Stimulated activated CD8-positive, alpha-beta memory T cell treated with anti-CD3 and anti-CD28 coated beads, Interleukin-7, amount 100 ng/mL, for 4 hours (primary cell): ENCODE results near the gene CYP2A13.
"Not testable (repeated sequence)": the region's sequence is repeated elsewhere in the genome, so short reads cannot be mapped to it uniquely, and the experiment has no call there.

Source experiments
- DNase-seq, 2 donors: peaks; one replicate each; pipeline ENCODE4 v3.0.0-alpha.2; 2020; ENCODE audit warnings: low read depth in 2 of 2

Gene CYP2A13

DNA sequence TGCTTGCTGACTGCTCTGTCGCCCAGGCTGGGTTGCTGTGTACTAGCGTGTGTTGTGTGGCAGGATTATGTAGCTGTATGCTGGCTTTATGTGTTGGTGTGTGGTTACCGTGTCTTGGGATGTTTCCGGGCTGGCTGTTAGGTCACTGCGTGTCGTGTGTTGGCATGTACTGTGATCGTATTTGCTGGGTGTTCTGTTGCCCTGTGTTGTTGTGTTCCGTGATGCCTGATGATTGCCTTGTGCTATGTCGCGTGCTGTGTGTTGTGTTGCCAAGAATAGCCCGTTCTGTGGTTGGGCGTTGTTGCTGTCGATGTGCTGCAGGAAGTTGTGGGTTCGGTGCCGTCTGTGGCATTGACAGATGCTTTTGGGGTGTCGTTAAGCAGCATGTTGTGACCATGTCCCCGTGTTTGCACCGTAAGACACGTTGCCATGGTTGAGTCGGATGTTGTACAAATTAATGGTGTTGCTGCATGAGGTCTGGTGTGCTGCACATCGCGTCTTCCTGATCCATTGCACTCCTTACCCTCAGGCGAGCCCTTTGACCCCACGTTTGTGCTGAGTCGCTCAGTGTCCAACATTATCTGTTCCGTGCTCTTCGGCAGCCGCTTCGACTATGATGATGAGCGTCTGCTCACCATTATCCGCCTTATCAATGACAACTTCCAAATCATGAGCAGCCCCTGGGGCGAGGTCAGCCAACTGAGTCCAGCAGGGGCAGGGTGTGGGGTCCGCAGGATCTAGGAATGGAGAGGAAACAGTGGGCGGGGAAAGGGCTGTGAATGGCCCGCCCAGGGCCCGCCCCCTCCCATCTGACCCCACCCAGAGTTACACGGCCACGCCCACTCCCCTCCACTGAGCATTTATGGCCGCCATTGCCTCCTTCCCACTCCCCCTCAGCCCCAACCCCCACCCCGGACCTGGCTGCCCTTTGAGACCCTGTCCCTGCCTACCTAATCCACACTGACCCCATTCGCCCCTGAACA lies 33.0 kb downstream of the CYP2A13 start:
- peak; percentile 43 to 52 for DNase-seq

DNA sequence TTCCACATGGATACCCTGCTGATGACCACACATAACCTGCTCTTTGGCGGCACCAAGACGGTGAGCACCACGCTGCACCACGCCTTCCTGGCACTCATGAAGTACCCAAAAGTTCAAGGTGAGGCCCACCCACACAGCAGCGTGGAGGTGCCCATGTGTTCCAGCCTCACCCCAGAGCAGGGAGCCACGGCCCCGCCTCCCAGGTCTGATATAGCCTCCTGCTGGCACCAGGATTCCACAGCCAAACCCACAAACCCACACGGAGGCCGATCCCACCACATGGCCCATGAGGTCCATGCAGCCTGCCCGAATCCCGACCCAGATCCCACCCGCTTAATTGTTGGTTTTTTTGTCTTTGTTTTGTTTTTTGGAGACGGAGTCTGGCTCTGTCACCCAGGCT lies 34.6 kb downstream of the CYP2A13 start:
- not testable (repeated sequence) for DNase-seq

DNA sequence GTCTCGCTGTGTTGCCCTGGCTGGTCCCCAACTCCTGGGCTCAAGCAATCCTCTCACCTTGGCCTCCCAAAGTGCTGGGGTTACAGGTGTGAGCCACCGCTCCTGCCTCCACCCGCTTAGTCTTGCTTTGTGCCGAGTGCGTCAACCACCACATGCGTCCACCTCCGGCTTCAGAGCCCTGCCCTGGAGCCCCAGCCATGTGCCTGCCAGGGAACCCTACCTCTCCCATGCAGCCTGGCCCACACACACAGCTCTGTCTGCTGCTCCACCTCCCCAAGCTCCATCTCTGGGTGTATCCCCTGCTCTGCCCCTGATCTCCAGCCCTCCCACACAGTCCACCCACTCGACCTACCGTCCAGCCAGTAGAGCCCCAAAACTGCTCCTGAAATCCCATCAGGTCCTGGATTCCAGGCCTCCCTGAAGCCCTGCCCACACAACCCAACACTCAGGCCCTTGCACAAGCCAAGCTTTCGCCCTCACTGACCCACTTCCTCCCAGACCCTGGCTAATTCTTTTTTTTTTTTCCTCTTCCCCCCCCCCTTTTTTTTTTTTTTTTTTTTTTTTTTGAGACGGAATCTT lies 35.6 kb downstream of the CYP2A13 start:
- no peak for DNase-seq

DNA sequence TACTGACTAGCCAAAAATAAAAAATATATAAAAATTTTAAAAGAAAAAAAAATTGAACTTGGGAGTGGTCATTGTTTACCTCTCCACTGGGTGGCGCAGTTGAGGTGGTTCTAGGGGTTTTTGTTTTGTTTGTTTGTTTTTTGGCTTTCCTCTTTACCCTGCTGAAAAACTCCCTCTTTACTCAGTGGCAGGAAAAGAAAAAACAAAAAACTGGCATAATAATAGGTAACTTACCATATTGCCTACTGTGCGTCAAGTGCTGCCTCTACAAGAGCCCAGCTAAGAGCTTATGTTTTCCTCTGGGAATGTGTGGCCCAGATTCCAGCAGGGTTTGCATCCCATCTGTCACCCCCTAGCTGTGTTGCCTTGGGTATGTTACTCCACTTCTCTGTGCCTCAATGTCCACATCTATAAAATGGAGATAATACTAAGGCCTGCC lies 38.5 kb downstream of the CYP2A13 start:
- peak in 1 of 2 donors; percentile 7 for DNase-seq

DNA sequence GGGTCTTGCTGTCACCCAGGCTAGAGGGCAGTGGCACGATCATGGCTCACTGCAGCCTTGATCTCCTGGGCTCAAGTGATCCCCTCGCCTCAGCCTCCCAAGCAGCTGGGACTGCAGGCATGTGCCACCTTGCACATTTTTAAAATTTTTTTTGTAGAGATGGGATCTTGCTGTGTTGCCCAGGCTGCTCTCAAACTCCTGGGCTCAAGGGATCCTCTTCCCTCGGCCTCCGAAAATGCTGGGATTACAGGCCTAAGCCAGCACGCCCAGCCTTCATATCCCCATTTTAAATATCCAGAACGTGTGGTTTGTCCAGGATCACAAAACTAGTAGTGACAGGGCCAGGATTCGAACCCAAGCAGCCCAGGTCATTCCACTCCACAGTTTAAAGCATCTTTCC lies 39.1 kb downstream of the CYP2A13 start:
- not testable (repeated sequence) for DNase-seq

- DNase-seq, result peak; percentile 52 to 67
Observed at GRCh38 chr19:41127801-41128300, 39.6 kb downstream of the CYP2A13 start.

GRCh38 chr19:41128692-41129091 lies 40.4 kb downstream of the CYP2A13 start:
- DNase-seq, result no peak

DNA sequence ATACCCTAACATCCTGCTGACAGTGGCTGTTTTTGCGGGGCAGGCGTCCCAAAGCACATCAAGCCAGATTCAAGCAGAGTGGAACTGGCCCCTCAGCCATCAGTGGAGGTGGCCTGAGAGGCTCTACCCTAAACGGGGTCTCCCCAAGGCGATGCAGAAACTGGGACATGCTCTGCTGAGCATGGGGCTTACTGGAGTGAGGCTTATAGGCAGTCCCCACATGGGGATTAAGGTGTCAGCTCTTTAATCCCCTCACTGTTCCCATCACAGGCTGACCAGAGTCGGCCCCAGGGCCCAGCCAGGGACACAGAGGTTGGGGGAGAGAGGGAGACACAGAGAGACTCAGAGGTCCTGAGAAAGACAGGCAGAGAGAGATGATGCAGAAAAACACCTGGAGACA lies 42.9 kb downstream of the CYP2A13 start:
- no peak for DNase-seq

DNA sequence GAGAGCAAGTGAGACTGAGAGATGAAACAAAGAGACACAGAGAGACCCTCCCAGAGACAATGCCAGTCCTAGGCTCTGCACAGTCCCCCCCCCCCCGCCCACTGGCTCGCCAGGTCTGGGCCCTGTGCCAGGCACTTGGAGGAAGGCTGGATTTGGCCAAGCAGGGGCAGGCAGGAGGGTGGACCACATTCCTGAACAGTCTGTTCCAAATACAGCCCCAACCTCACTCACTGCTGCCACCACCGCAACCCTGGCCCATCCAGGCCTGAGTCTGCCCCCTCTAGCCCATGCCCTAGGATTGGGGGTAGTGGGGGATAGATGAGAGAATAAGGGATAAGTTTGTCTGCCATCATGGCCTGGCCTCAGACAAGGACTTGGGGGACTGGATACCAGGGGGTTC lies 45.0 kb downstream of the CYP2A13 start:
- DNase-seq, result no peak

DNA sequence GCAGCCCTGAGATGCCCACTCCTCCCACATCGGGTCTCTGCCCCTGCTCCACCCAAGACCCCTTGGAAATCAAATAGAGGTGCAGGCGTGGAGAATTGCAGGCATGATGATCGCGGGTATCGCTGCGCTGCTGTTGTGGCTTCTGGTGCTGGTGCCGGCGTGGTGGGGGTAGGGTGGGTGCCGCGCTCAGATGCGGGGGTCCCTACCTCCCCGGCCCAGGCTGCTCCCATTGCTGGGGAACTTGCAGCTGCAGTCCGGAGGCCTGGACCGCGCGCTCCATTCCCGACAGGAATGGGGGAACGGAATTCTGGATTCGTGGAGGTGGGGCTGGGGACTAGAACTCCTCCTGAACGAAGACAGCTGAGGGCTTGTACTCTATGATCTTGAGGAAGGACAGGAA lies 46.4 kb downstream of the CYP2A13 start:
- no peak for DNase-seq

DNA sequence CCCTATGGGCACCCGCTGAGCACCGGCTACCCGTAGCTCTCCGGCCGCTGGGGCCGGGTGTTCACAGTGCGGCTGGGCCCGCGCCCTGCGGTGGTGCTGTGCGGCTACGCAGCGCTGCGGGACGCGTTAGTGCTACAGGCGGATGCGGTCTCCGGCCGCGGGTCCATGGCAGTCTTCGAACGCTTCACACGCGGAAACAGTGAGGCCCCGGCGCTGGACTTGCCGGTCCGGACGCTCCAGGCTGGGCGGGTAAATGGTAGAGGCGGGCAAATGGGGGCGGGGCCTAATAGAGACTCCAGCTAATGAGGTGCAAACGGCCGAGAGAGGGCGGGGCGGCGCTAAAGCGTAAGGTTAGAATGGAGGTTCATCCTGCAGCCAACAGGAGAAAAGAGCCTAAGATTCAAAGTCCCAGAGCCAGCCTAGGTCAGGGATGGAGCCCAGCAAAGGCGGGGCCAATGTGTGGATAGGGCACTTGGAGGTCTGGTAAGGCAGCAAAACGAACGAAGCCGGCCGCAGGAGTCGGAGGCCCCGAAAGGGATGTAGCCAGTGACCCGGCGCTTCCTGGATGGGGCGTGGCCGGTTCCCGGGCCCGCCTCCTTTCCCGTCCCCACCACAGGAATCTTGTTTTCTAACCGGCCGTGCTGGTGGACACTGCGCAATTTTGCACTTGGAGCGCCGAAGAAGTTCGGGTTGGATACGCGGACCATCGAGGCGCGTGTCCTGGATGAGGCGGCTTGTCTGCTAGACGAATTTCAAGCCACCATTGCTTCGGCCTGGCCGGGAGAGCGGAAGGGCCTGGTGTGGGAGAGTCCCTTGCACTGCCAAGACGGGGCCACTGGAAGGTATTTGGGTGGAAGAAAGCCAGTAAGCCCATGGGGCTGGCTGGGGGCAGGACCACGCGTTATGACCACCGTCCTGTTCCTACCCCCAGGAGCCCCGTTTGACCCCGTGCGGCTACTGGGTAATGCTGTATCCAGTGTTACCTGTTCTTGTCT lies 47.4 kb downstream of the CYP2A13 start:
- peak in 1 of 2 donors; percentile 13 for DNase-seq

DNA sequence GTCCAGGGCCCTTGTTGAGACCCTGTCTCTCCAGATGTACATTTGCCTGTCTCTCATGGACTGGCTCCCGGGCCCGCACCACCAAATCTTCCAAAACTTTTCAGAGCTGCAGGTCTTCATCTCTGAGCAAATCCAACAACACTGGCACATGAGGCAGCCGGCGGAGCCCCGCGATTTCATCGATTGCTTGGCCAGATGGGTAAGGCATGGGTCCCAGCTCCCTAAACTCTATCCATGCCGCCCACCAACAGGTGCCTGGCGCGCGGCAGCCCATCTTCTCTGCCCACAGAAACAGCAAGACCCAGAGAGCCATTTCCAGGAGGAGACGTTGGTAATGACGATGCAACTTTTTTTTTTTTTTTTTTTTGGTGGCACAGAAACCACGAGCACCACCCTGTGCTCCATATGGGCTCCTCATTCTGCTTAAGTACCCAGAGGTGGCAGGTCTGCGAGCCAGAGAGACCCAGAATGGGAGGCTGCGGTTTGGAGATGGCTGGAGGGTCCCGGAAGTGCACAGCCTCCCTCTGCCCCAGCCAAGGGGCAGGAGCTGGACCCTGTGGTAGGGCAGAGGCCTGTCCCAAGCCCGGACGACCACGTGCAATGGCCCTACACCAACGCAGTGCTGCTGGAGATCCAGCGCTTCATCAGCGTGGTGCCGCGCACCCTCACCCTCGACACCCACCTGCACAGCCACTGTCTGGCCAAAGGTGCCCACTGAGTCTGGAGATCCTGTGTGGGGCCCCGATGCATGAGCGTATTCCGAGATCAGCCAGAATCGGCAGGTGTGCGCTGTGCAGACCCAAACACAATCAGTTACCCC lies 48.6 kb downstream of the CYP2A13 start:
- no peak for DNase-seq

GRCh38 chr19:41144403-41144802 lies 56.2 kb downstream of the CYP2A13 start:
- peak; percentile 72 to 80 for DNase-seq
